Skeletal muscle tissue (tissue), 4 donors: ENCODE results near the gene CARD18. TPM values are rescaled to one million over a fixed set of nuclear protein-coding genes. Genes with fewer than 3 reads are reported as not detected.

Experiments used
- H3K27ac ChIP-seq: one replicate; pipeline ENCODE4 v1.7.0; 2013; ENCODE audit warnings: mild to moderate bottlenecking, low read depth, low read length, inconsistent platforms
- H3K27me3 ChIP-seq, 3 donors: one replicate each; pipeline ENCODE4 v1.7.0; 2013; ENCODE audit warnings: low read length in 3 of 3; ENCODE audit not compliant: control insufficient read depth in 3 of 3, insufficient read depth in 3 of 3
- H3K36me3 ChIP-seq, 3 donors: one replicate each; pipeline ENCODE4 v1.7.0; 2013; ENCODE audit warnings: low read length in 3 of 3; ENCODE audit not compliant: control insufficient read depth in 3 of 3, insufficient read depth in 3 of 3
- H3K4me1 ChIP-seq, 3 donors: one replicate each; pipeline ENCODE4 v1.7.0; 2013; ENCODE audit warnings: low read length in 3 of 3, mild to moderate bottlenecking in 3 of 3; ENCODE audit not compliant: control insufficient read depth in 3 of 3, insufficient read depth in 3 of 3
- H3K4me3 ChIP-seq, 3 donors: one replicate each; pipeline ENCODE4 v1.7.0; 2013; ENCODE audit warnings: low read length in 3 of 3
- H3K9ac ChIP-seq, 3 donors: one replicate each; pipeline ENCODE4 v1.7.0; 2013; ENCODE audit warnings: low read length in 3 of 3, mild to moderate bottlenecking in 3 of 3, moderate library complexity in 2 of 3, low read depth in 1 of 3
- H3K9me3 ChIP-seq, 3 donors: one replicate each; pipeline ENCODE4 v1.7.0; 2013; ENCODE audit warnings: low read length in 3 of 3; ENCODE audit not compliant: control insufficient read depth in 3 of 3
- total RNA-seq: library from RNA; depleted of rRNA; stranded (reverse); fragments of >200 nt; gene quantifications from one replicate; pipeline ENCODE4 v1.2.3, GENCODE V29; 2014
- donor health status: Osteomylitis.

Gene CARD18
- total RNA-seq: not detected

GRCh38 chr11:105139669-105140068 lies at the start of gene CARD18:
CARD18 (minus strand) TSS chr11:105139769; CDS start chr11:105139726, 43 bp downstream.
- Histone ChIP-seq H3K27ac (no peak within 1 kb of the TSS), H3K4me3 (no peak within 1 kb of the TSS), H3K27me3 (no peaks in the 10 kb centered on the region), H3K9ac (no peak within 1 kb of the TSS), H3K4me1 (no peaks in the 10 kb centered on the region), H3K36me3 (no peaks in the 10 kb centered on the region), H3K9me3 (no peaks in the 10 kb centered on the region)

DNA sequence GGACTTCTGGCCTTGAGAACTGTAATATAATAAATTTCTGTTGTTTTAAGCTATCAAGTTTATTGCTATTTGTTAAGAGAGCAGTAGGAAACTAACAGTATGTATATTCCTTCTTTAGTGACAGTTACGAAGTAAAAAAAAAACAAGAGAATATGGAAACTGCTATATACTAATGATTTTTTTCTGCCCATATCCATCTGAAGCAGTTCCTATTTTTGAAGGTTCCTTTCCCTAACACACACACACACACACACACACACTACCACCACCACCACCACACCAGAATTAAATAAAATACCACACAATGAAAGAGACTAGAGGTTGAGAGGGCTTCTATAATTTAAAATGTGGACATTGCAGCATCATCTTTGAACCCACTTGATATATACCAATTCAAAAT lies 44.4 kb upstream of the CARD18 start:
- no peak overlapping the region for H3K9ac ChIP-seq
- no peaks in the 10 kb centered on the region for H3K9me3 ChIP-seq
- H3K27ac ChIP-seq: no peak overlapping the region
- no peaks in the 10 kb centered on the region for H3K27me3 ChIP-seq
- H3K4me3 ChIP-seq: no peak overlapping the region
- H3K36me3 ChIP-seq: no peaks in the 10 kb centered on the region
- H3K4me1 ChIP-seq: no peaks in the 10 kb centered on the region

DNA sequence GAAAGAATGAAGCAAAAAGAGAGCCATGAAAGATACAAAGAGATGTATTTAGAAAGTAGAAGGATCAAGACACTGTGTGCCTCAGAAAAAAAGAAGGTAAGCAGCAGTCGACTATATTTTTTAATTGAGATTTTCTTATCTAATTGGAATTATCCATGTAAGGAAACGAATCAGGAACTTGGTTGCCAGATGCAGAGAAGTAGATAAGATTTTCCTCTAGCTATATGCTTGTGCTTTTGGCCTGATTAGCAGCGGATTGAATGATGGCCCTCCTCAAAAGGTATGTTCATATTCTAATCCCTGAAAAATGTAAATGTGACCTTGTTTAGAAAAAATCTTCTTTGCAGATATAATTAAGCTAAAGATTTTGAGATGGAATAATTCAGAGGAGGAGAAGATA lies 43.9 kb upstream of the CARD18 start:
- Histone ChIP-seq H3K9ac (no peak overlapping the region), H3K36me3 (no peaks in the 10 kb centered on the region), H3K4me3 (no peak overlapping the region), H3K27ac (no peak overlapping the region), H3K27me3 (no peaks in the 10 kb centered on the region), H3K9me3 (no peaks in the 10 kb centered on the region), H3K4me1 (no peaks in the 10 kb centered on the region)

DNA sequence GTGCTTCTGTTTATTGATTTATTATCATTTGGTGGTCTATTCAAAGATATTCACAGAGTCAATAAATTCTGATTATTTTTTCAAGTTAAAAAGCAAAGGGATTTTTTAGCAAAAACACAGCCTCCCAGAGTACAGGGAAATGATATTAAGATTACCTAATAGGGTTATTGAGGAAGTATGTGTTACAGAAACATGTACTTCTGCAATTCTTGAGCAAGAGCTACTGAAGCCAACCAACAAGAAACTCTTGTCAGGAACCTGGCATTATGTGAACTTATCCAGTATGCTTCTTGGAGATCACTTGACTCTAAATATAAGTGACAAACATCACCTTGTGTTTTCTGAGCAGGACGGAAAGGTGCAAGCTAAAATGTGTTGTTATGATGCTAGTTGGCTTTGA lies 42.0 kb upstream of the CARD18 start:
- no peak overlapping the region for H3K4me3 ChIP-seq

GRCh38 chr11:105181100-105181499 lies 41.5 kb upstream of the CARD18 start:
- no peaks in the 10 kb centered on the region for H3K4me1 ChIP-seq
- no peaks in the 10 kb centered on the region for H3K9me3 ChIP-seq
- H3K27ac ChIP-seq: no peak overlapping the region
- H3K27me3 ChIP-seq: no peaks in the 10 kb centered on the region
- no peak overlapping the region for H3K4me3 ChIP-seq
- no peak overlapping the region for H3K9ac ChIP-seq
- H3K36me3 ChIP-seq: no peaks in the 10 kb centered on the region

More for the DNA sequence above, 42.0 kb upstream of the CARD18 start:
- no peaks in the 10 kb centered on the region for H3K27me3 ChIP-seq
- no peak overlapping the region for H3K27ac ChIP-seq
- H3K36me3 ChIP-seq: no peaks in the 10 kb centered on the region
- H3K4me1 ChIP-seq: no peaks in the 10 kb centered on the region
- H3K9ac ChIP-seq: no peak overlapping the region
- no peaks in the 10 kb centered on the region for H3K9me3 ChIP-seq

DNA sequence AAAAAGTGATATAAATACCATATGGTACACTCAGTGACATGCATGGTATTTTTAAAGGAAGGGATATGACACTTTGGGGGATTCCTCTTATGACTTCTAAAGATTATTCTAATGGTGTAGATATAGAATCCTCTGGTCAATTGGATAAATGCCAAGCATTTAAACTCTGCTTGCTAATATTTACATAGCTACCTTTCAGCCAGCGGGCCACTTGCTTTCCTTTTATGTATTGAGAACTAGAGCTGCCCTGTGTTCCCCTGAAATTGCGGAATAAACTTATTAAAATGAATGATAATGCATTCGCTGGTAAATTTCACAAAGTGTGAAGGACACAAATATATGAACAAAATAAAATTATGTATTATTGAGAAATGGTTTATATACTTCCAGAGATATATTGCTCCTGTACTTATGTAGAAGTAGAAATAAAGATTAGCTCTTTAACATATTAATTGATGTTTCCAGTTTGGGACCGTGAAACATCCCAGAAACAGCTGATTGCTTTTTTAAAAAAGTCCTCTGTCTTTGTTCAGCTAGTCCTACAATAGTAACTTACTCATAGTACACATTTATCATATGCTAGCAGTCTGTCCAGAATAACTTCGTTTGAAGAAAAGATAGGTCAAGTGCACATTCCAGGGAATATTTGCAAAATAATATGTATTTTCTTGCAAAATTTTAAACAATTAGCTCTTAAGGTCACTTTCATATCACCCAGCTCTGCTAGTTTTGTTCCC lies 40.1 kb upstream of the CARD18 start:
- Histone ChIP-seq H3K27ac (no peak overlapping the region), H3K9ac (no peak overlapping the region), H3K9me3 (no peaks in the 10 kb centered on the region), H3K4me1 (no peaks in the 10 kb centered on the region), H3K27me3 (no peaks in the 10 kb centered on the region), H3K36me3 (no peaks in the 10 kb centered on the region), H3K4me3 (no peak overlapping the region)

- no peak overlapping the region for H3K27ac ChIP-seq
- no peaks in the 10 kb centered on the region for H3K36me3 ChIP-seq
- no peaks in the 10 kb centered on the region for H3K27me3 ChIP-seq
- no peak overlapping the region for H3K4me3 ChIP-seq
- H3K4me1 ChIP-seq: no peaks in the 10 kb centered on the region
- H3K9ac ChIP-seq: no peak overlapping the region
- H3K9me3 ChIP-seq: no peaks in the 10 kb centered on the region
Observed at GRCh38 chr11:105177658-105178057, 38.1 kb upstream of the CARD18 start.

DNA sequence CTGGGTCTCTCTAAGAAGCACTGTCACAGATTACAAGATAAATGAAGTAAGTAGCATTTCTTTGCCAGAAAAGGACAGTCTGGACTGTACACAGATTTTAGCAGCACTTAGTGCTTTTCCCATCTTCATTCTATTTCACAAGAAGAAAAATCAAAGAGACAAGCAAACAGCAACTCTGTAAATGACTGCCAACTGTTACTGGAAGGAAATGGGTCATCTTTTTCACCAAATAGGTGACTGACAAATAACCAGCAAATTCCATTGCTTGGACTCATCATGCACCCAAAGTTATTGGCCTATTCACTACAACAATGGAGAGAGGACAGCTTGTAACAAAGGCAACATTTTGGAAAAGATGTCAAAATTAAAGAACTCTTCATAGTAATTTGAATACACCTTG lies 28.9 kb upstream of the CARD18 start:
- H3K9ac ChIP-seq: no peak overlapping the region
- H3K27me3 ChIP-seq: no peaks in the 10 kb centered on the region
- peaks cover 0 to 4% (median 0%) of the 10 kb centered on the region in 3 donors for H3K9me3 ChIP-seq
- no peak overlapping the region for H3K4me3 ChIP-seq
- H3K36me3 ChIP-seq: no peaks in the 10 kb centered on the region
- H3K4me1 ChIP-seq: no peaks in the 10 kb centered on the region
- H3K27ac ChIP-seq: no peak overlapping the region

DNA sequence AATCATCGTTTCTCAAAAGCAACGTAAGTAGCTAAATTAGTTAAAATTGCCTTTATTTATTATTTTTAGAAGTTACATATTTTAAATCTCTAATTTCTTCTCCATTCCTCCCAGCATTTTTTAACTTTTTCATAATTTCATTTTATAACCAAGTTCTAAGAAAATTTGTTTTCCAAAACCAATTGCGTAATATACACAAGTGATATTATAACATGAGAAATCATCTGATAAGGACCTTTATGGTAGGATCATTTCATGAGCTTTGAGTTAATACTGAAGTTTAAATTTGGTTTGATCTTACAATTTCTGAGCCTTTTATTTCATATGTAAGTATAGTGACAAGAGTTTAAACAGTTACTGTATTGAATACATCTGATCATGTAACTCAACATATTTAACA lies 27.7 kb upstream of the CARD18 start:
- Histone ChIP-seq H3K27me3 (no peaks in the 10 kb centered on the region), H3K36me3 (no peaks in the 10 kb centered on the region), H3K9ac (no peak overlapping the region), H3K9me3 (peaks cover 0 to 4% (median 0%) of the 10 kb centered on the region in 3 donors), H3K4me1 (no peaks in the 10 kb centered on the region), H3K27ac (no peak overlapping the region), H3K4me3 (no peak overlapping the region)

DNA sequence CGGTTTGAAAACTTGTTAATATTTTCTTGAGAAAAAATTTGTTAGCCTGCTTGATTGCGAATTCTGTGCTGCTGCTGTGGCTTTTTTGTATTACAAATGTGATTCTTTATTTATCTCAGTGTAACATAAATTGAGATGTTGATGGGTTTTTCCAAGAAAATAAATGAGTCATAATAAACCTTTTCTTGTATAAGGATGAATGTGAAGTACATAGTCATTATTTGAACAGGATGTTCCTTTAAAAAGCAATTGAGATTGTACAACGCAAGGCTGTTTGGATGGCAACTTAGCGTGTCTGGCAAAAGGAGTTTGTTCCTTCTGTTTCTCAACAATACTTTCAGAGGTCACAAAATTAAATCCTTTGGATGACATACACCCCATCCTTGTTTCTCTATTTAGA lies 24.6 kb upstream of the CARD18 start:
- H3K9ac ChIP-seq: no peak overlapping the region
- no peaks in the 10 kb centered on the region for H3K36me3 ChIP-seq
- H3K9me3 ChIP-seq: no peaks in the 10 kb centered on the region
- H3K27ac ChIP-seq: no peak overlapping the region
- H3K4me1 ChIP-seq: no peaks in the 10 kb centered on the region
- H3K27me3 ChIP-seq: no peaks in the 10 kb centered on the region
- H3K4me3 ChIP-seq: no peak overlapping the region
